NOMO-1 (cell line): ENCODE data around the gene MAGEH1.
A peak's percentile ranks its signal among the peaks of the same experiment; 100 is the strongest.
"Not testable (repeated sequence)": the region's sequence is repeated elsewhere in the genome, so short reads cannot be mapped to it uniquely, and the experiment has no call there.

Experiments
- DNase-seq, 2 experiments: peaks; one replicate each; lab custom pipeline; 2025; ENCODE audit not compliant: unreplicated experiment in 2 of 2; lab: John Stamatoyannopoulos, UW

The MAGEH1 gene

GRCh38 chrX:55451990-55452832, at the start of gene MAGEH1:
TSS of gene MAGEH1 (plus strand) at chrX:55452127. CDS start at chrX:55452375, 248 bp downstream.
- DNase-seq = peak; percentile 64 to 71

- not testable (repeated sequence) for DNase-seq
Measured at GRCh38 chrX:55427079-55427478, 24.8 kb upstream of the MAGEH1 start.

GRCh38 chrX:55443468-55443867, 8.5 kb upstream of the MAGEH1 start:
- not testable (repeated sequence) for DNase-seq

- no peak for DNase-seq
Measured at GRCh38 chrX:55450259-55450658, 1.7 kb upstream of the MAGEH1 start.

- DNase-seq = no peak
Measured at GRCh38 chrX:55451141-55451540, 786 bp upstream of the MAGEH1 start.

- DNase-seq = no peak
Measured at GRCh38 chrX:55451626-55451989, 319 bp upstream of the MAGEH1 start.

GRCh38 chrX:55452833-55453124, 852 bp downstream of the MAGEH1 start:
- DNase-seq = no peak

- DNase-seq = not testable (repeated sequence)
Measured at GRCh38 chrX:55455708-55456107, 3.8 kb downstream of the MAGEH1 start.

GRCh38 chrX:55459426-55459825, 7.5 kb downstream of the MAGEH1 start:
- DNase-seq = not testable (repeated sequence)

GRCh38 chrX:55459926-55460325, 8.0 kb downstream of the MAGEH1 start:
- DNase-seq = not testable (repeated sequence)

GRCh38 chrX:55464050-55464449, 12.1 kb downstream of the MAGEH1 start:
- DNase-seq = not testable (repeated sequence)

GRCh38 chrX:55465108-55465507, 13.2 kb downstream of the MAGEH1 start:
- DNase-seq = not testable (repeated sequence)

GRCh38 chrX:55465791-55466190, 13.9 kb downstream of the MAGEH1 start:
- not testable (repeated sequence) for DNase-seq

- not testable (repeated sequence) for DNase-seq
Measured at GRCh38 chrX:55479956-55480355, 28.0 kb downstream of the MAGEH1 start.

GRCh38 chrX:55480390-55481062, 28.6 kb downstream of the MAGEH1 start:
- no peak for DNase-seq

GRCh38 chrX:55484948-55485347, 33.0 kb downstream of the MAGEH1 start:
- DNase-seq = no peak

GRCh38 chrX:55486736-55487135, 34.8 kb downstream of the MAGEH1 start:
- DNase-seq = no peak

GRCh38 chrX:55487143-55487542, 35.2 kb downstream of the MAGEH1 start:
- no peak for DNase-seq

GRCh38 chrX:55488006-55488592, 36.2 kb downstream of the MAGEH1 start:
- DNase-seq = no peak

- DNase-seq = peak in 1 of 2 experiments; percentile 53
Measured at GRCh38 chrX:55488593-55489313, 36.8 kb downstream of the MAGEH1 start.
